WTC11 (cell line): Measurements from ENCODE around the gene FOXP4. TPM values are rescaled to one million over a fixed set of nuclear protein-coding genes. Genes with fewer than 3 reads are reported as not detected.
A peak's percentile ranks its signal among the peaks of the same experiment; 100 is the strongest.

Source experiments
- ATAC-seq: fragments of 200-7000 bp; cut with Tn5 transposase; 2 replicates; pipeline ENCODE4 v1.10.0; 2021; ENCODE audit warnings: mild to moderate bottlenecking, moderate library complexity
- Bru-seq: library from RNA; stranded (reverse); fragments of 400-500 nt; gene quantifications from one replicate; lab custom pipeline; 2021; lab: Mats Ljungman, UMichigan
- CTCF ChIA-PET: fragments of 300-600 bp; sonication (Branson Sonifier 250); formaldehyde crosslinking; loops from one replicate; lab custom pipeline; 2021; ENCODE audit warnings: antibody characterized with exemption; lab: Charles Lee
- POLR2A ChIA-PET: fragments of 350-600 bp; sonication (Branson Sonifier 250); formaldehyde crosslinking; loops from one replicate; lab custom pipeline; 2021; ENCODE audit warnings: antibody characterized with exemption; lab: Charles Lee
- DNase-seq: peaks from one replicate; pipeline ENCODE4 v3.0.0; 2021; ENCODE audit warnings: low spot score
- H3K27ac Mint-ChIP-seq: 2 replicates; pipeline ENCODE4 v1.8.0; 2021; ENCODE audit warnings: mixed read lengths
- H3K27me3 Mint-ChIP-seq: 2 replicates; pipeline ENCODE4 v1.8.0; 2021; ENCODE audit warnings: low read depth, mild to moderate bottlenecking, moderate library complexity, mixed read lengths
- H3K36me3 Mint-ChIP-seq: 2 replicates; pipeline ENCODE4 v1.8.0; 2021; ENCODE audit warnings: mixed read lengths
- H3K4me1 Mint-ChIP-seq: 2 replicates; pipeline ENCODE4 v1.8.0; 2022; ENCODE audit warnings: mixed read lengths
- H3K4me3 Mint-ChIP-seq: 2 replicates; pipeline ENCODE4 v1.8.0; 2021; ENCODE audit warnings: mild to moderate bottlenecking, moderate library complexity, mixed read lengths
- H3K9me3 Mint-ChIP-seq: 2 replicates; pipeline ENCODE4 v1.8.0; 2021; ENCODE audit warnings: mixed read lengths
- AFF4 ChIP-seq: sonication (generic); formaldehyde crosslinking; IDR thresholded peaks from 2 replicates; pipeline ENCODE4 v1.8.1; 2023; ENCODE audit warnings: mild to moderate bottlenecking, missing genetic modification reagents, borderline replicate concordance
- FOXK1 ChIP-seq: sonication (generic); formaldehyde crosslinking; IDR thresholded peaks from 2 replicates; pipeline ENCODE4 v1.8.0; 2022; ENCODE audit warnings: mild to moderate bottlenecking, moderate library complexity, missing genetic modification reagents
- FOXP1 ChIP-seq: sonication (generic); formaldehyde crosslinking; IDR thresholded peaks from 2 replicates; pipeline ENCODE4 v1.8.0; 2022; ENCODE audit warnings: missing genetic modification reagents, mild to moderate bottlenecking, moderate library complexity, borderline replicate concordance
- GABPB1 ChIP-seq: sonication (generic); formaldehyde crosslinking; IDR thresholded peaks from 2 replicates; pipeline ENCODE4 v1.8.1; 2023; ENCODE audit warnings: mild to moderate bottlenecking, missing genetic modification reagents
- JUN ChIP-seq: sonication (generic); formaldehyde crosslinking; IDR thresholded peaks from 2 replicates; pipeline ENCODE4 v1.8.0; 2023; ENCODE audit warnings: mild to moderate bottlenecking, missing genetic modification reagents
- PRDM15 ChIP-seq: sonication (generic); formaldehyde crosslinking; IDR thresholded peaks from 2 replicates; pipeline ENCODE4 v1.8.0; 2022; ENCODE audit warnings: missing genetic modification reagents
- SMAD3 ChIP-seq: sonication (generic); formaldehyde crosslinking; IDR thresholded peaks from 2 replicates; pipeline ENCODE4 v1.8.0; 2022; ENCODE audit warnings: missing genetic modification reagents, mild to moderate bottlenecking, borderline replicate concordance
- SP1 ChIP-seq: sonication (generic); formaldehyde crosslinking; conservative IDR thresholded peaks from 2 replicates; pipeline ENCODE4 v1.8.1; 2022; ENCODE audit warnings: missing genetic modification reagents
- STAT6 ChIP-seq: sonication (generic); formaldehyde crosslinking; conservative IDR thresholded peaks from 2 replicates; pipeline ENCODE4 v1.8.1; 2023; ENCODE audit warnings: mild to moderate bottlenecking, low read depth, missing genetic modification reagents, moderate library complexity
- TP53 ChIP-seq: sonication (generic); formaldehyde crosslinking; IDR thresholded peaks from 2 replicates; pipeline ENCODE4 v1.8.1; 2023; ENCODE audit warnings: mild to moderate bottlenecking, missing genetic modification reagents
- USF1 ChIP-seq: sonication (generic); formaldehyde crosslinking; IDR thresholded peaks from 2 replicates; pipeline ENCODE4 v1.8.0; 2022; ENCODE audit warnings: mild to moderate bottlenecking, missing genetic modification reagents
- ZBTB43 ChIP-seq: sonication (generic); formaldehyde crosslinking; IDR thresholded peaks from 2 replicates; pipeline ENCODE4 v1.8.1; 2023; ENCODE audit warnings: mild to moderate bottlenecking, missing genetic modification reagents
- ZMAT4 ChIP-seq: fragments of 250-450 bp; sonication (Bioruptor Pico); IDR thresholded peaks from 2 replicates; pipeline ENCODE4 v1.9.0; 2021; ENCODE audit warnings: mild to moderate bottlenecking
- ZNF281 ChIP-seq: sonication (generic); formaldehyde crosslinking; IDR thresholded peaks from 2 replicates; pipeline ENCODE4 v1.8.0; 2023; ENCODE audit warnings: mild to moderate bottlenecking, missing genetic modification reagents
- ZNF425 ChIP-seq: fragments of 250-450 bp; sonication (Bioruptor Pico); conservative IDR thresholded peaks from 2 replicates; pipeline ENCODE4 v1.9.0; 2021; ENCODE audit warnings: mild to moderate bottlenecking
- long read RNA-seq, 3 experiments: library from RNA in 1 of 3; library from capped mRNA in 1 of 3; library from polyadenylated mRNA in 1 of 3; unstranded in 2 of 3; stranded (forward) in 1 of 3; transcript quantifications; one replicate each; pipeline ENCODE4 v2.0.0, GENCODE V29; 2021
- total RNA-seq: library from RNA; stranded (reverse); gene quantifications from 3 replicates; pipeline ENCODE4 v1.2.3, GENCODE V29; 2021

FOXP4 gene
- 19.5 to 36.6 TPM (median 19.8 TPM) in 3 replicates for total RNA-seq
- Bru-seq, nascent RNA, result percentile 58 among the genes with signal in this experiment
- long read RNA-seq, experiment 1, full-length matches to known transcripts, result 35 of 65 reads
- long read RNA-seq, experiment 1, partial matches to known transcripts, result 11 of 65 reads
- long read RNA-seq, experiment 1, other reads (novel, unspliced or antisense), result 19 of 65 reads
- long read RNA-seq, experiment 2, full-length matches to known transcripts, result 7 of 35 reads
- long read RNA-seq, experiment 2, partial matches to known transcripts, result 19 of 35 reads
- long read RNA-seq, experiment 2, other reads (novel, unspliced or antisense), result 9 of 35 reads
- long read RNA-seq, experiment 3, result 0 reads

GRCh38 chr6:41545703-41546474 is at the start of gene FOXP4:
Gene FOXP4, plus strand, starts transcription at chr6:41546381. Its CDS starts 19,380 bp downstream, at chr6:41565761.
- POLR2A ChIA-PET, result interaction anchor here (1.1 kb wide), 1 partner anchor 174 kb away, joined by 4 read pairs; no protein-coding TSS in a partner anchor
- H3K27ac Mint-ChIP-seq, result peak within 1 kb of the TSS; percentile 57; the same call in 1 of the 2 replicates
- TF ChIP-seq ZNF425 (no peak), GABPB1 (CRISPR knock-in tag) (no peak; the same call in 1 of the 2 replicates), FOXK1 (CRISPR knock-in tag) (no peak), JUN (CRISPR knock-in tag) (peak; percentile 8; the same call in 1 of the 2 replicates), TP53 (CRISPR knock-in tag) (no peak), AFF4 (CRISPR knock-in tag) (no peak), STAT6 (CRISPR knock-in tag) (no peak), USF1 (peak; percentile 51), SP1 (CRISPR knock-in tag) (0 out of 2 replicates have a peak, but pooled peaks have one; percentile 58), ZNF281 (CRISPR knock-in tag) (0 out of 2 replicates have a peak, but pooled peaks have one; percentile 46), SMAD3 (0 out of 2 replicates have a peak, but pooled peaks have one; percentile 3), ZMAT4 (CRISPR knock-in tag) (no peak), FOXP1 (CRISPR knock-in tag) (peak; percentile 24; the same call in 1 of the 2 replicates), PRDM15 (peak; percentile 53; the same call in 1 of the 2 replicates), ZBTB43 (0 out of 2 replicates have a peak, but pooled peaks have one; percentile 48)

More at GRCh38 chr6:41545703-41546474, at the start of gene FOXP4:
- Mint-ChIP-seq H3K36me3 (no peaks in the 10 kb centered on the region), H3K4me3 (peak within 1 kb of the TSS; percentile 90), H3K4me1 (peaks cover 42% of the 10 kb centered on the region), H3K27me3 (peaks cover 76% of the 10 kb centered on the region), H3K9me3 (no peaks in the 10 kb centered on the region)
- CTCF ChIA-PET, result interaction anchor here (1.0 to 2.4 kb wide), 7 partner anchors 33 to 175 kb away, joined by 3 to 7 read pairs (median 4); no protein-coding TSS in a partner anchor
- ATAC-seq (peak; percentile 64), DNase-seq (peak; percentile 89)
